GM18870 (cell line): ENCODE measurements around the gene KCP.

Source experiments
- ATAC-seq: cut with Tn5 transposase; IDR thresholded peaks from one replicate; pipeline ENCODE4 v1.9.1; 2021; ENCODE audit warnings: moderate library complexity; ENCODE audit not compliant: unreplicated experiment

The KCP gene

DNA sequence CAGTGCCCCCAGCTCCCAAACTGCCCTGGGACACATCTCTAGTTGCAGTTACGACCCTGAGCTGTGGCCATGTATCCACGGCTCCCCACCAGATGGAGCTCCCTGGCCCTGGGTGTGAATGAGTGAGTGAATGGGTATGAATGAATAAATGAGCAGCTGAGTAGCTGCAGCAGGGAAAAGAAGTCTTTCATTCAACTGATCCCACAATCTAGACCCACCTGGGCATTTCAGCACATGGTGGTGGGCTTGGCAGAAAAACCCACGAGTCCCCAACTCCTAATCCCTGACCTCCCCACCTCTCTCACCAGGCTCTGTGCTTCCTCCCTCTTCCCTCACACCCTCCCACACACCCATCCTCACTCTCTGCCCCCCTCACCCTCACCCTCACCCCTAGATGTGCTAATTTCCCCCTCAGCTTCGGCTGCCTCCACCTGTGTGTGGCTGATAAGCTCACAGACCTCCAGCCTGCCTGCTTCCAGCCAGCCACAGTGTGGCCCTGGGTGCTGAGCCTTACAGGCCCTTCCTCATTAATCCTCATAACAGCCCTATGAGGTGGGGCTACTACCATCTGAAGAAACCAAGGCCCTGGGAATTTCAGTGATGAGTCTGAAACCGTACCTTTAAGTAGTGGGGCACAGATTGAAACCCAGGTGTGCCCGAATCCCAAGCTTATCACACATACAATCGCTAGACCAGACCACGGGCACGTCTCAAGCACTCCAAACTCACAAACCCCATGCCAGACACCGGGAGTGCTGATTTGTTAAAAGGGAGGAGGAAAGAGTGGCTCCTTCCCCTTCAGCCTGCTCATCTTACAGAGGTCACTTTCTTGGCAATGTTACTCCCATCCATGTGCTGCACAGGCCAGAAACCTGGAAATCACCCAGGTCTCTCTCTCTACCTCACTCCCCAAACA is 50.1 kb downstream of the KCP start:
- no peak for ATAC-seq

- ATAC-seq = no peak
Observed at GRCh38 chr7:128859232-128860157, 51.0 kb downstream of the KCP start.

DNA sequence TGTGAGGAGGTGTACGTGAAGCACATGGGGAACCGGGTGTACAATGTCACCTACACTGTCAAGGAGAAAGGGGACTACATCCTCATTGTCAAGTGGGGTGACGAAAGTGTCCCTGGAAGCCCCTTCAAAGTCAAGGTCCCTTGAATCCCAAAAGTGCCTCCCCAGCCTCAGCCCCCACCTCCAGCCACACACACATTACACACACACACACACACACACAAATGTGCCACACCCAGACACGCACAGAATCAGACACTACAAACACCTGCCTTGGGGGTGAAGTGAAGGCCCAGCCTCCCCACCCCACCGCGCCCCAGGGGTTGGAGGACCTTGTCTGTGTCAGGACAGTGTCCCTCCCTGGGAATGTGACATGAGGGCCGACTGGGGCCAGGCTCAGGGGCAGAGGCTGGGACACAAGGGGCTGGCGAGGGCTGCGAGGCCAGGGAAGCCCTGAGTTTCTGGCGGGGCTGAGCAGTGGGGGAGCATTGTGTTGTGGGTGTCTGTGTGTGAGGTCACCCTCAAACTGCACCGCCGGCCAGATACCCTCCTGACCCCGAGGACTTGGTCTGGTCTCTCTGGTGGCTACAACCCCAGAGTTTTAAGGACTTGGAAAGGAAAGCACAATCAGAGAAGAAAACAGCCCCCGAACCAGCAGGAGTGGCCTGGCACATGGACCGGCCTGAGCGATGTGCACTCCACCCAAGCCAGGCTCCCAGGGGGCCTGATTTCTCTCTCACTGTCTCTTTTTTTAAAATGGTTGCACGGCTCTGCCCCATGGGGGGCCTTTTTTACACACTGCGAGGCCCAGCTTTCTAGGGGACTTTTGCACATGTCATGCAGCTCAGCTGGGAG is 51.9 kb downstream of the KCP start:
- ATAC-seq = no peak

- ATAC-seq = no peak
Observed at GRCh38 chr7:128856001-128856718, 54.3 kb downstream of the KCP start.

- no peak for ATAC-seq
Observed at GRCh38 chr7:128855559-128855958, 55.0 kb downstream of the KCP start.

- ATAC-seq = no peak
Observed at GRCh38 chr7:128854396-128854795, 56.1 kb downstream of the KCP start.

- ATAC-seq = no peak
Observed at GRCh38 chr7:128853799-128854198, 56.7 kb downstream of the KCP start.

GRCh38 chr7:128852537-128853254 is 57.8 kb downstream of the KCP start:
- no peak for ATAC-seq

DNA sequence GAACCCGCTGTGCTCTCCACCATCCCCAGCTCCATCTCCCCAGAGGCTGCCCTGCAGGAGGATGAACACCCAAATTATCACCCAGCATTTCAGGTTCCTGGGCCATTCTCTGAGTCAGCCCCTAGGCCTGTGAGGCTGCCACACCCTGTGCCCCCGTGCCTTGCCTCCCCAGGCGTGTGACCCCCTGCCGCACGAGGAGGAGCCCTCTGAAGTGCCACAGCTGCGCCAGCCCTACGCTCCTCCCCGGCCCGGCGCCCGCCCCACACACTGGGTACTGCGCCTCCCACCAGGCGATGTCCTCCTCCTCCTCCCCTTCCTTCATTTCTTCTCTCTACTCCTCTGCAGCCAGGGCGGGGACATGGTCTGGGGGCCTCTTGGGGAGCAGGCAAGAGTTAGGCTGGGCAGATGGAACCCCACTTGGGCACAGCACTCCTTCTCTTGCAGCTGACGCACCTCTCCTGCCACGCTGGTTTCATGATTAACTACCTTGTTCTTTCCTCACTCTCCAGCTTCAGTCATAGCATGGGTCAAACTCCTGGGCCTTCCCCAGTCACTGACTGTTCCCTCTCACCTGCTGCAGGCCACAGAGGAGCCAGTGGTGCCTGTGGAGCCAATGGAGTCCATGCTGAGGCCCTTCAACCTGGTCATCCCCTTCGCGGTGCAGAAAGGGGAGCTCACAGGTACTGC is 60.6 kb downstream of the KCP start:
- no peak for ATAC-seq

- no peak for ATAC-seq
Observed at GRCh38 chr7:128849156-128849515, 61.4 kb downstream of the KCP start.

DNA sequence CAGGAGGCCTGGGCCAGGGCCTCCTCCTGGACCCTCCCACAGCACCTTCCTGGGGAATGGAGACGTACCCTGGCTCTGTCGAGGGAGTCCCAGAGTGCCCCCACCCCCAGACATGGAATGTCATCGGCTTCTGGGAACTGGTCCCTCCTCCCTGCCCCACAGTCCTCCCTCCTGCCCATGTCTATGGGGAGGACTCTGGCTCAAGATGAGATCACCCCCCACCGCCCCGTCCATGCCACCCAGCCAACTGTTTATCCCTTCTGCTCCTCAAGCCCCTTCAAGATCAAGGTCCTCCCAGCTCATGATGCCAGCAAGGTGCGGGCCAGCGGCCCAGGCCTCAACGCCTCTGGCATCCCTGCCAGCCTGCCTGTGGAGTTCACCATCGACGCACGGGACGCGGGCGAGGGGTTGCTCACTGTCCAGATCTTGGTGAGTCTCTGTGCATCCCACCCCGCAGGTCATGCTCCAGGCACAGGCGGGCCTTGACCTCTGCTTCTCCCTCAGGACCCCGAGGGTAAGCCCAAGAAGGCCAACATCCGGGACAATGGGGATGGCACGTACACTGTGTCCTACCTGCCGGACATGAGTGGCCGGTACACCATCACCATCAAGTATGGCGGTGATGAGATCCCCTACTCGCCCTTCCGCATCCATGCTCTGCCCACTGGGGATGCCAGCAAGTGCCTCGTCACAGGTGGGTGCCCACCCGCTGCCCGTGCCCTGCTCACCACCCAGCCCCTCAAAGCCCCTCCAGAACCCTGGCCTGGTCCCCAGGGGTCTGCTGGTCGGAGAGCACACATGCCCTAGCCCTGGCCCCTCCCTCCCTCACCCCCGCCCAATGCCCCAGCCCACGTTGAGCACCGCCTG is 62.0 kb downstream of the KCP start:
- no peak for ATAC-seq

DNA sequence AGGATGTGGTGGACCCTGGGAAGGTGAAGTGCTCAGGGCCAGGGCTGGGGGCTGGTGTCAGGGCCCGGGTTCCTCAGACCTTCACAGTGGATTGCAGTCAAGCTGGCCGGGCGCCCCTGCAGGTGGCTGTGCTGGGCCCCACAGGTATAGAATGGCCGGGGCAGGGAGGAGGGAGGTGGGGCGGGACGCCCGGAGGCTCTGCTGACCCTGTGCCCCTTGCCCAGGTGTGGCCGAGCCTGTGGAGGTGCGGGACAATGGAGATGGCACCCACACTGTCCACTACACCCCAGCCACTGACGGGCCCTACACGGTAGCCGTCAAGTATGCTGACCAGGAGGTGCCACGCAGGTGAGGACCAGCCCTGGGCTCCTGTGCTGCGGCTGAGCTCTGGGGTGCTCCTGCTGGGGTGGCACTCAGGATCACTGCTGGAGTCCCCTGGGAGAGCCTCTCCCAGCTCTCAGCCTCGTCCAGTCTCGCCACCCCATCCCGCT is 62.7 kb downstream of the KCP start:
- no peak for ATAC-seq

DNA sequence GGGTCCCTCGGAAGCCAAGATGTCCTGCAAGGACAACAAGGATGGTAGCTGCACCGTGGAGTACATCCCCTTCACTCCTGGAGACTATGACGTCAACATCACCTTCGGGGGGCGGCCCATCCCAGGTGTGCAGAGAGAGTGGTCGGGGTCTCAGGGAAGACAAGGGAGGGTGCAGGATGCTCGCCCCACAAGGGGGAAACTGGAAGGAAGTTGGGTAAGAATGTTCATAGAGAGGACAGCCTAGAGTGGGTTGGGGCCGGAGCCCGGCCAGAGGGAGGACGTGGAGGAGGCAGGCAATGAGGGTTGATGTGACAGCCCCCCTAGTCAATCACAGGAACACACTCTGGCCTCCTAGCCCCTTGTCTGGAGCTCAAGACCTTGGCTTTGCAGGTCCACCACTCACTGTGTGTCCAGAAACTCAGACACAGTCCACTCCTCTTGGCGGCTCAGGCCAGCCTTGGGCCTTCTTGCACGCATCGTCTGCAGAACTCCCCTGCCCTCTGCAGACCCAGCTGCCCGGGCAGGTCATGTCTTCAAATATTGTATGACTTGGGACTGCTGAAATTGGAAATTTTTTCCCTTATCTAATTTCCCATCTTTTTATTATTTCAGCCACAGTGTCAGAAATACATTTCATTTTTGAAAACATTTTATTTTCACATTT is 63.6 kb downstream of the KCP start:
- ATAC-seq = no peak

DNA sequence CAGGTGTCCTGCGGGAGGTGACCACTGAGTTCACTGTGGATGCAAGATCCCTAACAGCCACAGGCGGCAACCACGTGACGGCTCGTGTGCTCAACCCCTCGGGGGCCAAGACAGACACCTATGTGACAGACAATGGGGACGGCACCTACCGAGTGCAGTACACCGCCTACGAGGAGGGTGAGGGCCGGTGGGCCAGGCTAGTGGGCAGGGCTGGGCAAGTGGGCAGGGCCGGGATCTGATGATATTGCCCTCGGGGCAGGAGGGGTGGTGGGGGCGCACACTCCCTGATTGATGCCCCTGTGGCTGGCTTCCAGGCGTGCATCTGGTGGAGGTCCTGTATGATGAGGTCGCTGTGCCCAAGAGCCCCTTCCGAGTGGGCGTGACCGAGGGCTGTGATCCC is 64.5 kb downstream of the KCP start:
- no peak for ATAC-seq

DNA sequence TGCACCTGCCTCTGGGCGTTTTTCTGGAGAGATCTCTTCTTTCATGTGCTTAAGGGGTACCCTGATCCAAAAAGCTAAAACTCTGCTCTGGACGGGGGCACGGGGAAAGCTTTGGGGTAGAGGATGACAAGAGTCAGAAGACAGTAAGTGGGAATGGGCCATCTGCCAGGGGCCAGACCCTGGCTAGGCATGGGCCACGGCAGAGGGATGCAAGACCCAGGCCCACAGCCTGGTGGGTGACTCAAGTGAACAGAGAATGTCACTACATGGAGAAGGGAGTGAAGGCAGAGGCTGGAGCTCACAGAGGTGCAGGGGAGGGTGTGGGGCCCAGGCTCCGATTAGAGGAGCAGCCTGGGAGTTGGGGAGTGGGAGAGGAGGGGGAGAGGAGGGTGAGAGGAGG is 65.0 kb downstream of the KCP start:
- ATAC-seq = no peak

DNA sequence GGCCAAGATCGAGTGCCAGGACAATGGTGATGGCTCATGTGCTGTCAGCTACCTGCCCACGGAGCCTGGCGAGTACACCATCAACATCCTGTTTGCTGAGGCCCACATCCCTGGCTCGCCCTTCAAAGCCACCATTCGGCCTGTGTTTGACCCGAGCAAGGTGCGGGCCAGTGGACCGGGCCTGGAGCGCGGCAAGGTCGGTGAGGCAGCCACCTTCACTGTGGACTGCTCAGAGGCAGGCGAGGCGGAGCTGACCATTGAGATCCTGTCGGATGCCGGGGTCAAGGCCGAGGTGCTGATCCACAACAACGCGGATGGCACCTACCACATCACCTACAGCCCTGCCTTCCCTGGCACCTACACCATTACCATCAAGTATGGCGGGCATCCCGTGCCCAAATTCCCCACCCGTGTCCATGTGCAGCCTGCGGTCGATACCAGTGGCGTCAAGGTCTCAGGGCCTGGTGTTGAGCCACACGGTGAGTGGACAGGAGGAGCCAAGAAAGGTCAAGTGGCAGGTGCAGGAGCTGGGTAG is 65.7 kb downstream of the KCP start:
- no peak for ATAC-seq

GRCh38 chr7:128843938-128844621 is 66.4 kb downstream of the KCP start:
- ATAC-seq = no peak
